GM12891 (cell line): ENCODE results near the gene MGP.

Source experiments
- PAX5 ChIP-seq: IDR thresholded peaks from 2 replicates; pipeline ENCODE4 v1.6.1; 2011; ENCODE audit warnings: low read length, moderate library complexity, mild to moderate bottlenecking; ENCODE audit not compliant: insufficient read depth, severe bottlenecking
- POLR2A ChIP-seq: IDR thresholded peaks from 2 replicates; pipeline ENCODE4 v1.6.1; 2011; ENCODE audit warnings: low read depth, low read length, control low read depth
- POLR2AphosphoS5 ChIP-seq: IDR thresholded peaks from 2 replicates; pipeline ENCODE4 v1.6.1; 2011; ENCODE audit warnings: low read depth, low read length, control low read depth
- SPI1 ChIP-seq: IDR thresholded peaks from 2 replicates; pipeline ENCODE4 v1.6.1; 2011; ENCODE audit warnings: low read depth, low read length, control low read depth
- TAF1 ChIP-seq: IDR thresholded peaks from 2 replicates; pipeline ENCODE4 v1.6.1; 2011; ENCODE audit warnings: low read depth, low read length, control low read depth

GRCh38 chr12:14839262-14839661 lies 46.4 kb downstream of the MGP start:
- TF ChIP-seq POLR2AphosphoS5 (no peak), POLR2A (no peak), TAF1 (no peak), SPI1 (no peak), PAX5 (no peak)
